Posterior vena cava (tissue), 2 donors: ENCODE measurements around the gene SLC35G1. TPM values are rescaled to one million over a fixed set of nuclear protein-coding genes. Genes with fewer than 3 reads are reported as not detected.

Experiments used
- DNase-seq: peaks from one replicate; pipeline ENCODE4 v3.0.0-alpha.2; 2020; ENCODE audit warnings: low spot score
- intact Hi-C, 2 donors: fragments of 100-400 bp; cut with DNase I; formaldehyde crosslinking; loops; one replicate each; pipeline versions ENCODE4 v1.14.1 to v1.14.2; 2022 to 2023
- total RNA-seq, 2 donors: library from RNA; stranded (reverse); fragmentation: NEBNext Ultra II Directional; extraction: Animal tissue kit (Norgen Biotek cat#: 25700); gene quantifications; one replicate each; pipeline ENCODE4 v1.2.1, GENCODE V29; 2021
- donor health status: DM: yes; HTN: yes; CAD: no.
- donor health status: DM: yes; HTN: yes; CAD: no.

Gene SLC35G1
- total RNA-seq, 2 donors from 2014 or later: 2.7 to 3.1 TPM

DNA sequence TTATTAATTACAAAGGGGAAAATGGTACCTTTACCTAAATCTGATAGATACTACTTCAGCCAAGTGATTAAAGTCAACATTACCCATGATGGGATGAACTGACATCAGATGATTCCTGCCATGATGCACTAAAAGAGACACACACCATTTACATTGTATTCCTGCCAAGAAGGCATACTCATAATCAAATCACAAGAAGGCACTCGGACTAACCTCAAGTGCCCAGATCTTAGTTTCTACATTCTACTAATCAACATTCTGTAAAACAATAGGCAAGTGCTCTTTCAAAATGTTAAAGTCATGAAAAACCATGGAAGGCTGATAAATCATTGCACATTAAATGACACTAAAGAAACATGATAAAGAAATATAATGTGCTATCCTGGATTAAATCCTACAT, 44.4 kb downstream of the SLC35G1 start:
- no peak for DNase-seq
- intact Hi-C loops: no loop called here

DNA sequence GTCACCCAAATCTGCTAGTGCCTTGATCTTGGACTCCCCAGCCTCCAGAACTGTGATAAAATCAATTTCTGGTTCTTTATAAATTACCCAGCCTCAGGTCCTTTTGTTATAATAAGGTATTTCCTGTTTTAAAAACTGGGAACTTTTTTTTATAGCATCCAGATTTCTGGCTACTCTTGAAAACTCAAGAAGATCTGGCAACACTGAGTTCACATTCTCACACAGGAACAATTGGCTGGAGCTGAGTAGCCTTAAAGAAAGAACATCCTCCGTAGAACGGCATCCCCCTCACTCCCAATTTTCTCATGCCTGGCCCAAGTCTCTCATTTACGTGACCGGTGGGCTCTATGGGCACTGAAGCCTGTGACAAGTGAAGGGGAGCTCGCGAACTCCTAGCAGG, 47.1 kb downstream of the SLC35G1 start:
- no peak for DNase-seq
- intact Hi-C loops: no loop called here

DNA sequence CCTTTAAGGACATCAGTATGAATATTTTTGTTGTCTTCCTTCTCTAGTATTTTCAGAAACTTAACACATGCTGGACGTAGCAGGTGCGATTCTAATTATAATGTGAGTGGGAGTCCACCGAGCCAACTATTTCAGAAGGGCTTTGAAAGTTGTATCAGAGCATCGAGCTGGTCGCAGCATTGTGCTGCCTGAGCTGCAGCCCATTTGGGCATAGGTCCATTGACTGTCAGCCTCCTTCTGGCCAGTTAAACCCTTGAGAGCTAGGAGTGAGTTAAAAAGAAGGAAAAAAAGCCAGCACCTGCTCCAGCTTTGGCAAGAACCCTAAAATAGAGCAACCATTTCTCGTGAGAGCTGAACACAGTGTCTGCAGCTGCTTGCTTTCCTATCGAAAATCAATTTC, 47.8 kb downstream of the SLC35G1 start:
- no peak for DNase-seq
- intact Hi-C loops: no loop called here

DNA sequence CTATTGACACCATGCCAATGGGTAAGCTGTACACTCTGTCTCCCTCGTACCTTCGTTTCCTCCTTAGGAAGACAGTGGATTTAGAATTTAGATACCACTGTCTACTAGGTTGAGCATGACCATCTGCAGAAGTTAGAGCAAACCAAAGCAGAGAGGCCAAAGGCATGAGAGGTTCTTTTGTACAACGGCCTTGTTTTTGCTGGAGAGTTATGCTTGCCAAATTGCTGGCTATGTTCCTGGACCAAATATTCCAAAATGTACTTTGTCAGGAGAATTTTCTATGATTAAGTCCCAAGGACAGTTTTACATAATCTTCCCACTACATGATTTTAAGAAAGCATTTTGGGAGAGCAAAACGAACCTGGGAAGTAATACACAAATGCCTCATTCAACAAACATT, 52.0 kb downstream of the SLC35G1 start:
- no peak for DNase-seq
- intact Hi-C loops: no loop called here

DNA sequence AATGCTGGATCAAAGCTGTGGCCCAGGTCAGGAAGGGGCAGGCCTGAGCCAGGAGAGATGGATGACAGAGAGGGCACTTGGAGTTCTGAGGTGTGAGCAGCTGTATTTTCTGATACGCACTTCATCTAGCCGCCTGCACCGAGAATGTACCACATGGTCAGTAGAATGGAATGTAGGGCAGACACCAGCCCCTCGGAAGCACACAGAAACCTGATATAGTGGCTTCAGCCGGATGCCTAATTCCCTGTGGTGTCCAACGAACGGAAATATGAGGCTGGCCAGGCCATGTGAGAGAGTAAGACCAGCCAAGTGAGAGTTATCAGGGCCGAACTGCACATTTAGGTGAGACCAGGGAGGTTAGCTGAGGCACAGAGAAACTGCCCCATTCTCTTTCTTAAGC, 53.3 kb downstream of the SLC35G1 start:
- intact Hi-C loops: no loop called here
- no peak for DNase-seq

DNA sequence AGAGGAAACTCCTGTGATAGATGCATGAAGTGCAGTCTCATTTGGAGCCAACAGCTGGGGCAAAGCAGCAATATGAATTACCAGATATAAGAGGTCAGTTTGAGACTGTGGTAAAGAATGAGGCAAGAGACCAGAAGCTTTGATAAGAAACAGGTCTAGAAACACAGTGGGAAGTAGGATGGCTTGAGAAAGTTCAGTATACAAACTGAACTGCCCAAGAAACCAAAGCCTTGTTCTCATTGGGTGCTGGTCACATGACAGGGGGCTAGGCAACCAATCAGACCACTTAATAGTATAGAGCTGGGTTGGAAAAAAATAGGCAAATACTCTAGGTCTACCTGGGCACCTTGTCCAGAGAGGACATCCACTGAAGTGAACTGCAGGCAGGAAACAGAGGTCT, 53.7 kb downstream of the SLC35G1 start:
- intact Hi-C loops: no loop called here
- no peak for DNase-seq

DNA sequence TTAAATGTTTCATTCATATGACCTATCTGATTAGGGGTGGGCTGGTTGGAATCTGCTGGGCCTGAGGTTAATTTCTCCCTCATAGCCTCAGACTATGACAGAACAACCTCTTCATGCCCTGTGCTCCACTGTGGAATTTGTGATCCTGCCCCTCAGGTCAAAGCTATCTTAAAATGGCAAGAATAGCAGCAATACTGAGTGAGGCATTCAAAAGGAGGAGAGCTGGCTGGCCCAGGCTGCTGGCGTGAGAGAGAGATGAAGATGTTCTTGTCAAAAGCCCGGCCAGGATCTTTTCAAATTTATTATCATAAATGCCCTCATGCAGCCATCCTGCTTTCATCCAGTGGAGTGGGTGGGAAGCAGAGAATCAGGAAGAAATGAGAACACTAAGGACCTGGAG, 58.1 kb downstream of the SLC35G1 start:
- DNase-seq: no peak
- intact Hi-C loops: no loop called here

Other genes starting within 250 kb of the SLC35G1 start
- 10 to 100 TPM; 15.1 to 24.4 TPM for gene FRA10AC1, start 191.4 kb upstream of the SLC35G1 start, total RNA-seq
- gene LGI1, start 136.0 kb upstream of the SLC35G1 start, total RNA-seq: 1 to 10 TPM in 1 of 2 donors, not detected in 1; 2.6 TPM
- gene PLCE1, start 100.0 kb downstream of the SLC35G1 start, total RNA-seq: 1 to 10 TPM; 2.5 to 4.9 TPM